Liver (tissue), 9 donors: ENCODE data around the gene RERE. TPM values are rescaled to one million over a fixed set of nuclear protein-coding genes. Genes with fewer than 3 reads are reported as not detected.

Source experiments
- DNase-seq: peaks from one replicate; pipeline ENCODE4 v3.0.0-alpha.2; 2017; ENCODE audit warnings: low spot score
- H3K27ac ChIP-seq, 2 donors: one replicate each; pipeline ENCODE4 v1.7.0; 2013; ENCODE audit warnings: inconsistent platforms in 2 of 2, low read length in 2 of 2, control low read depth in 1 of 2, low read depth in 1 of 2, mild to moderate bottlenecking in 1 of 2
- H3K27me3 ChIP-seq, 4 donors: one replicate each; pipeline versions ENCODE4 v1.6.1 to v1.7.0; 2013; ENCODE audit warnings: low read length in 3 of 4, inconsistent platforms in 1 of 4, mild to moderate bottlenecking in 1 of 4, moderate library complexity in 1 of 4; ENCODE audit not compliant: control insufficient read depth in 4 of 4, insufficient read depth in 4 of 4
- H3K36me3 ChIP-seq, 4 donors: one replicate each; pipeline versions ENCODE4 v1.6.1 to v1.7.0; 2013; ENCODE audit warnings: low read length in 3 of 4, mild to moderate bottlenecking in 3 of 4, low read depth in 1 of 4, moderate library complexity in 1 of 4; ENCODE audit not compliant: control insufficient read depth in 4 of 4, insufficient read depth in 3 of 4
- H3K4me1 ChIP-seq, 4 donors: one replicate each; pipeline versions ENCODE4 v1.6.1 to v1.7.0; 2013; ENCODE audit warnings: low read length in 3 of 4, mild to moderate bottlenecking in 3 of 4, moderate library complexity in 1 of 4; ENCODE audit not compliant: control insufficient read depth in 4 of 4, insufficient read depth in 4 of 4
- H3K4me3 ChIP-seq, 3 donors: one replicate each; pipeline versions ENCODE4 v1.6.1 to v1.7.0; 2013; ENCODE audit warnings: low read length in 3 of 3, control low read depth in 1 of 3, low read depth in 1 of 3, mild to moderate bottlenecking in 1 of 3
- H3K9ac ChIP-seq, 2 donors: one replicate each; pipeline ENCODE4 v1.7.0; 2013; ENCODE audit warnings: low read length in 2 of 2, mild to moderate bottlenecking in 2 of 2, moderate library complexity in 2 of 2, control low read depth in 1 of 2, low read depth in 1 of 2
- H3K9me3 ChIP-seq, 4 donors: one replicate each; pipeline versions ENCODE4 v1.6.1 to v1.7.0; 2013; ENCODE audit warnings: low read length in 3 of 4; ENCODE audit not compliant: control insufficient read depth in 4 of 4
- CTCF ChIP-seq: fragments of 150-350 bp; IDR thresholded peaks from 2 replicates; pipeline ENCODE4 v1.5.1; 2017; ENCODE audit warnings: improper control_type of control experiment, low read depth, low read length; ENCODE audit not compliant: missing input control
- EGR1 ChIP-seq, 2 donors: IDR thresholded peaks; 2 replicates each; pipeline ENCODE4 v1.6.1; 2016 to 2018; ENCODE audit warnings: antibody characterized with exemption in 2 of 2, low read depth in 2 of 2
- FOXA1 ChIP-seq: IDR thresholded peaks from 2 replicates; pipeline ENCODE4 v1.6.1; 2016; ENCODE audit warnings: antibody characterized with exemption
- GABPA ChIP-seq, 2 donors: IDR thresholded peaks in 1 of 2; conservative IDR thresholded peaks in 1 of 2; 2 replicates each; pipeline ENCODE4 v1.6.1; 2016; ENCODE audit warnings: antibody characterized with exemption in 2 of 2, mild to moderate bottlenecking in 1 of 2, moderate library complexity in 1 of 2
- HNF4A ChIP-seq, 2 donors: conservative IDR thresholded peaks; 2 replicates each; pipeline ENCODE4 v1.6.1; 2016; ENCODE audit warnings: antibody characterized with exemption in 2 of 2, mild to moderate bottlenecking in 2 of 2
- HNF4G ChIP-seq: IDR thresholded peaks from 2 replicates; pipeline ENCODE4 v1.6.1; 2016; ENCODE audit warnings: antibody characterized with exemption
- JUND ChIP-seq, 2 donors: IDR thresholded peaks; 2 replicates each; pipeline ENCODE4 v1.6.1; 2016; ENCODE audit warnings: antibody characterized with exemption in 2 of 2
- RAD21 ChIP-seq, 2 donors: IDR thresholded peaks; 2 replicates each; pipeline ENCODE4 v1.6.1; 2016; ENCODE audit warnings: antibody characterized with exemption in 2 of 2, mild to moderate bottlenecking in 2 of 2
- REST ChIP-seq: IDR thresholded peaks from 2 replicates; pipeline ENCODE4 v1.6.1; 2016; ENCODE audit warnings: antibody characterized with exemption, mild to moderate bottlenecking
- RXRA ChIP-seq, 2 donors: IDR thresholded peaks; 2 replicates each; pipeline ENCODE4 v1.6.1; 2017 to 2018; ENCODE audit warnings: antibody characterized with exemption in 2 of 2, mild to moderate bottlenecking in 1 of 2
- SP1 ChIP-seq: IDR thresholded peaks from 2 replicates; pipeline ENCODE4 v1.6.1; 2018; ENCODE audit warnings: antibody characterized with exemption, mild to moderate bottlenecking
- ZBTB33 ChIP-seq: IDR thresholded peaks from 2 replicates; pipeline ENCODE4 v1.6.1; 2016; ENCODE audit warnings: antibody characterized with exemption
- WGBS: extraction: QIAGEN DNeasy Blood & Tissue Kit; methylation state at CpG from one replicate; pipeline ENCODE4 v1.1.7; 2013; 5-methylcytosine and 5-hydroxymethylcytosine counted together
- polyA plus RNA-seq, 2 donors: library from polyadenylated mRNA; stranded (reverse) in 1 of 2; unstranded in 1 of 2; fragments of 200-250 nt in 1 of 2; fragments of >200 nt in 1 of 2; fragmentation: Nextera tagmentation in 1 of 2; extraction: Ambion mirVana in 1 of 2; gene quantifications; one replicate each; pipeline versions ENCODE4 v1.2.1 to v1.2.3, GENCODE V29; 2013 to 2015
- total RNA-seq, 2 donors: library from RNA; depleted of rRNA; stranded (reverse); fragments of >200 nt; gene quantifications; one replicate each; pipeline ENCODE4 v1.2.3, GENCODE V29; 2014
- donor health status: healthy.
- donor health status: healthy.
- donor health status: healthy.
- donor health status: healthy.
- donor health status: healthy.

Gene RERE
- total and polyA plus RNA-seq, 4 donors = 9.8 to 49.1 (median 24.8) TPM

- no peak for TF ChIP-seq HNF4G
- TF ChIP-seq FOXA1 = no peak
- TF ChIP-seq SP1 = no peak
- no peak for TF ChIP-seq ZBTB33
- TF ChIP-seq CTCF = no peak
- TF ChIP-seq REST = no peak
- TF ChIP-seq HNF4A (conservative IDR thresholded peaks at IDR 0.05) = no peak
- Histone ChIP-seq H3K36me3 (no peaks in the 10 kb centered on the region), H3K9ac (no peak overlapping the region), H3K27ac (no peak overlapping the region), H3K4me1 (no peaks in the 10 kb centered on the region), H3K4me3 (no peak overlapping the region), H3K27me3 (no peaks in the 10 kb centered on the region), H3K9me3 (no peaks in the 10 kb centered on the region)
- DNase-seq = no peak
- 93% methylated on average over 16 of the region's 16 CpGs for WGBS
Observed at GRCh38 chr1:8333246-8333987, 484.0 kb downstream of the RERE start.

- no peak overlapping the region for H3K9ac ChIP-seq
- H3K36me3 ChIP-seq = no peaks in the 10 kb centered on the region
- DNase-seq = no peak
- H3K9me3 ChIP-seq = no peaks in the 10 kb centered on the region
- no peak for TF ChIP-seq EGR1 (IDR thresholded peaks at IDR 0.05; ENCODE audit: low read depth in 2 of 2)
- TF ChIP-seq RXRA (IDR thresholded peaks at IDR 0.05) = no peak
- no peak for TF ChIP-seq CTCF
- TF ChIP-seq RAD21 (IDR thresholded peaks at IDR 0.05) = no peak
- TF ChIP-seq JUND (IDR thresholded peaks at IDR 0.05) = no peak
- TF ChIP-seq GABPA (IDR thresholded peaks at IDR 0.05 in 1 of 2, conservative IDR thresholded peaks at IDR 0.05 in 1 of 2) = no peak
- TF ChIP-seq HNF4A (conservative IDR thresholded peaks at IDR 0.05) = no peak
- no peak overlapping the region for H3K4me3 ChIP-seq
- H3K27ac ChIP-seq = no peak overlapping the region
- no peaks in the 10 kb centered on the region for H3K4me1 ChIP-seq
- no peaks in the 10 kb centered on the region for H3K27me3 ChIP-seq
- WGBS = 95% methylated on average over 16 of the region's 16 CpGs
Observed at GRCh38 chr1:8332806-8333205, 484.6 kb downstream of the RERE start.
